HCT116 (cell line): Measurements from ENCODE around the gene RAB3B. TPM values are rescaled to one million over a fixed set of nuclear protein-coding genes. Genes with fewer than 3 reads are reported as not detected.

Experiments
- ATAC-seq: fragments of 200-7000 bp; cut with Tn5 transposase; 2 replicates; pipeline ENCODE4 v1.9.1; 2020; ENCODE audit warnings: mild to moderate bottlenecking, moderate library complexity
- BruUV-seq: library from RNA; stranded (reverse); fragments of 400-500 nt; replicated peaks from 2 replicates; lab custom pipeline; 2021; lab: Mats Ljungman, UMichigan
- CTCF ChIA-PET: fragments of 300-600 bp; sonication (Branson Sonifier 250); formaldehyde crosslinking; loops from one replicate; lab custom pipeline; 2021; ENCODE audit warnings: antibody characterized with exemption; lab: Charles Lee
- POLR2A ChIA-PET: fragments of 300-600, 350-600 bp; sonication (Branson Sonifier 250); formaldehyde crosslinking; loops from one replicate; lab custom pipeline; 2021; ENCODE audit warnings: antibody characterized with exemption; lab: Charles Lee
- RAD21 ChIA-PET, 2 experiments: fragments of 300-600 bp; sonication (Branson Sonifier 250); formaldehyde crosslinking; loops; one replicate each; lab custom pipeline; 2023; ENCODE audit warnings: low total read pairs in 2 of 2; ENCODE audit not compliant: uncharacterized antibody in 2 of 2, unreplicated experiment in 2 of 2, low non-redundant PET in 1 of 2; lab: Charles Lee
- DNase-seq: peaks from one replicate; pipeline ENCODE4 v3.0.0-alpha.2; 2010; ENCODE audit warnings: low read depth, low spot score
- H2AFZ ChIP-seq: fragments of 200-600 bp; shearing (Covaris generic), sonication (generic); 2 replicates; pipeline ENCODE4 v1.6.1; 2017; ENCODE audit warnings: low read depth, mixed run types, mixed read lengths, antibody characterized with exemption, low read length; ENCODE audit not compliant: poor library complexity, severe bottlenecking
- H3K27ac ChIP-seq: 2 replicates; pipeline ENCODE4 v1.5.1; 2012; ENCODE audit warnings: low read depth, low read length
- H3K27me3 ChIP-seq: fragments of 200-600 bp; sonication (generic); 2 replicates; pipeline ENCODE4 v1.6.1; 2016; ENCODE audit warnings: mixed run types, low read length, mixed read lengths; ENCODE audit not compliant: insufficient read depth
- H3K36me3 ChIP-seq, 2 experiments: fragments of 200-500 bp in 1 of 2; fragments of 200-600 bp in 1 of 2; sonication (Bioruptor generic) in 1 of 2; sonication (generic) in 1 of 2; 2 replicates each; pipeline versions ENCODE4 v1.5.1 to v1.6.1; 2014 to 2016; ENCODE audit warnings: low read length in 2 of 2, inconsistent platforms in 1 of 2, mixed read lengths in 1 of 2, mixed run types in 1 of 2; ENCODE audit not compliant: insufficient read depth in 2 of 2, control insufficient read depth in 1 of 2
- H3K4me1 ChIP-seq, 2 experiments: fragments of 200-600 bp in 1 of 2; sonication (generic) in 1 of 2; 2 replicates each; pipeline versions ENCODE4 v1.5.1 to v1.6.1; 2012 to 2017; ENCODE audit warnings: low read length in 2 of 2, inconsistent platforms in 1 of 2, mild to moderate bottlenecking in 1 of 2, mixed read lengths in 1 of 2, mixed run types in 1 of 2, moderate library complexity in 1 of 2; ENCODE audit not compliant: insufficient read depth in 2 of 2, control insufficient read depth in 1 of 2
- H3K4me2 ChIP-seq: fragments of 200-600 bp; sonication (generic); 2 replicates; pipeline ENCODE4 v1.6.1; 2017; ENCODE audit warnings: mixed run types, low read length, mixed read lengths
- H3K4me3 ChIP-seq, 2 experiments: fragments of 200-600 bp in 1 of 2; sonication (generic) in 1 of 2; replicated peaks in 1 of 2; 2 replicates each; pipeline ENCODE4 v1.5.1; 2011 to 2016; ENCODE audit warnings: low read length in 2 of 2, control low read depth in 1 of 2, low read depth in 1 of 2, mild to moderate bottlenecking in 1 of 2, mixed read lengths in 1 of 2, mixed run types in 1 of 2
- H3K79me2 ChIP-seq: fragments of 200-600 bp; sonication (generic); 2 replicates; pipeline ENCODE4 v1.6.1; 2017; ENCODE audit warnings: mild to moderate bottlenecking, mixed run types, low read length, moderate library complexity, mixed read lengths; ENCODE audit not compliant: insufficient read depth
- H3K9ac ChIP-seq: fragments of 200-600 bp; sonication (generic); 2 replicates; pipeline ENCODE4 v1.6.1; 2016; ENCODE audit warnings: low read length, mixed read lengths
- H3K9me2 ChIP-seq: fragments of 200-600 bp; sonication (generic), shearing (Covaris generic); 2 replicates; pipeline ENCODE4 v1.6.1; 2017; ENCODE audit warnings: mixed run types, mild to moderate bottlenecking, moderate library complexity; ENCODE audit not compliant: insufficient read depth
- H3K9me3 ChIP-seq, 2 experiments: fragments of 200-500 bp in 1 of 2; fragments of 200-600 bp in 1 of 2; sonication (Bioruptor generic) in 1 of 2; sonication (generic) in 1 of 2; 2 replicates each; pipeline ENCODE4 v1.6.1; 2014 to 2017; ENCODE audit warnings: low read length in 2 of 2, mixed read lengths in 2 of 2, inconsistent platforms in 1 of 2, low read depth in 1 of 2, mild to moderate bottlenecking in 1 of 2, mixed run types in 1 of 2, moderate library complexity in 1 of 2; ENCODE audit not compliant: control insufficient read depth in 1 of 2, insufficient read depth in 1 of 2
- H4K20me1 ChIP-seq: fragments of 200-600 bp; sonication (generic), shearing (Covaris generic); 2 replicates; pipeline ENCODE4 v1.6.1; 2017; ENCODE audit warnings: mixed run types, mild to moderate bottlenecking, moderate library complexity; ENCODE audit not compliant: insufficient read depth
- ATF3 ChIP-seq: IDR thresholded peaks from 2 replicates; pipeline ENCODE4 v1.6.1; 2012
- CEBPB ChIP-seq: IDR thresholded peaks from 2 replicates; pipeline ENCODE4 v1.6.1; 2012; ENCODE audit warnings: low read depth
- EGR1 ChIP-seq: IDR thresholded peaks from 2 replicates; pipeline ENCODE4 v1.6.1; 2012; ENCODE audit warnings: low read depth
- ELF1 ChIP-seq: IDR thresholded peaks from 2 replicates; pipeline ENCODE4 v1.6.1; 2012; ENCODE audit warnings: low read depth, borderline replicate concordance
- EZH2 ChIP-seq: fragments of 200-600 bp; sonication (generic); IDR thresholded peaks from 2 replicates; pipeline ENCODE4 v1.6.1; 2017; ENCODE audit warnings: antibody characterized with exemption, mixed run types
- FOSL1 ChIP-seq: IDR thresholded peaks from 2 replicates; pipeline ENCODE4 v1.6.1; 2012; ENCODE audit warnings: low read depth
- JUND ChIP-seq: IDR thresholded peaks from 2 replicates; pipeline ENCODE4 v1.6.1; 2012
- MAX ChIP-seq: IDR thresholded peaks from 2 replicates; pipeline ENCODE4 v1.6.1; 2012
- POLR2A ChIP-seq: IDR thresholded peaks from 2 replicates; pipeline ENCODE4 v1.7.0; 2011; ENCODE audit warnings: borderline replicate concordance; ENCODE audit not compliant: insufficient read depth, insufficient read length; ENCODE audit errors: extremely low read depth
- POLR2AphosphoS5 ChIP-seq: IDR thresholded peaks from 2 replicates; pipeline ENCODE4 v1.6.1; 2011; ENCODE audit warnings: mild to moderate bottlenecking, low read depth, low read length, moderate library complexity
- RAD21 ChIP-seq: IDR thresholded peaks from 2 replicates; pipeline ENCODE4 v1.6.1; 2012; ENCODE audit warnings: low read depth, mild to moderate bottlenecking
- ZBTB33 ChIP-seq: IDR thresholded peaks from 2 replicates; pipeline ENCODE4 v1.6.1; 2011; ENCODE audit warnings: mild to moderate bottlenecking, low read length, moderate library complexity; ENCODE audit not compliant: insufficient replicate concordance; ENCODE audit errors: extremely low read depth
- ZFX ChIP-seq: fragments of 450-650 bp; IDR thresholded peaks from 2 replicates; pipeline ENCODE4 v1.6.1; 2017
- intact Hi-C: fragments of 100-400 bp; cut with micrococcal nuclease; formaldehyde crosslinking; loops from 2 replicates; pipeline ENCODE4 v1.10.0; 2022
- total RNA-seq: library from RNA; stranded (reverse); gene quantifications from one replicate; pipeline ENCODE4 v1.2.1, GENCODE V29; 2021; ENCODE audit not compliant: unreplicated experiment

Gene RAB3B
- total RNA-seq, 1 experiment from 2014 or later = 15.1 TPM

GRCh38 chr1:51870603-51871350 lies 119.7 kb downstream of the RAB3B start:
- H3K27ac ChIP-seq = no peak overlapping the region
- no peak overlapping the region for H3K4me3 ChIP-seq
- no peaks in the 10 kb centered on the region for H3K9me3 ChIP-seq
- H3K4me2 ChIP-seq = no peak overlapping the region
- H3K4me1 ChIP-seq = no peaks in the 10 kb centered on the region
- no peak overlapping the region for H2AFZ ChIP-seq
- TF ChIP-seq EZH2 (no peak), RAD21 (no peak), POLR2AphosphoS5 (no peak), ELF1 (no peak)
- H4K20me1 ChIP-seq = no peaks in the 10 kb centered on the region; the same call in 1 of the 2 replicates
- ATAC-seq (no peak), DNase-seq (no peak)
- no peaks in the 10 kb centered on the region for H3K27me3 ChIP-seq
- ChIA-PET RAD21 (no interaction called here), CTCF (no interaction called here), POLR2A (no interaction called here)
- no peak overlapping the region for H3K9ac ChIP-seq
- H3K9me2 ChIP-seq = 0 out of 2 replicates have a peak, but pooled peaks cover 2% of the 10 kb centered on the region
- H3K79me2 ChIP-seq = peaks cover 99% of the 10 kb centered on the region
- intact Hi-C loops = no loop called here
- BruUV-seq = no TSS peak
- 0 out of 4 replicates have a peak, but pooled peaks cover 0 to 5% of the 10 kb centered on the region in 2 experiments for H3K36me3 ChIP-seq

GRCh38 chr1:51867479-51868232 lies 122.8 kb downstream of the RAB3B start:
- no peaks in the 10 kb centered on the region for H3K27me3 ChIP-seq
- no peak overlapping the region for H3K4me3 ChIP-seq
- H3K36me3 ChIP-seq = peaks cover 0 to under 1% of the 10 kb centered on the region in 2 experiments; a peak in 1 of 4 replicates
- TF ChIP-seq FOSL1 (no peak), POLR2A (no peak), ZFX (no peak), ELF1 (no peak), EZH2 (no peak), ATF3 (no peak), MAX (no peak), POLR2AphosphoS5 (no peak), ZBTB33 (no peak), EGR1 (no peak), CEBPB (no peak), JUND (no peak), RAD21 (no peak)
- H3K79me2 ChIP-seq = peaks cover 100% of the 10 kb centered on the region
- BruUV-seq = no TSS peak
- ChIA-PET CTCF (no interaction called here), RAD21 (no interaction called here), POLR2A (no interaction called here)
- intact Hi-C loops = no loop called here
- no peak overlapping the region for H3K27ac ChIP-seq
- no peak overlapping the region for H3K4me2 ChIP-seq
- 0 out of 2 replicates have a peak, but pooled peaks cover 2% of the 10 kb centered on the region for H3K9me2 ChIP-seq
- no peak for ATAC-seq
- DNase-seq = no peak
- no peaks in the 10 kb centered on the region; a peak in 1 of 4 replicates for H3K4me1 ChIP-seq
- no peaks in the 10 kb centered on the region for H3K9me3 ChIP-seq
- no peaks in the 10 kb centered on the region; the same call in 1 of the 2 replicates for H4K20me1 ChIP-seq
- H2AFZ ChIP-seq = no peak overlapping the region
- H3K9ac ChIP-seq = no peak overlapping the region
